IMR-90 (cell line): ENCODE measurements around the gene MND1. TPM values are rescaled to one million over a fixed set of nuclear protein-coding genes. Genes with fewer than 3 reads are reported as not detected.

Source experiments
- ATAC-seq: fragments of 200-7000 bp; cut with Tn5 transposase; 2 replicates; pipeline ENCODE4 v1.9.1; 2020; ENCODE audit warnings: low read depth, mild to moderate bottlenecking, moderate library complexity
- BruUV-seq: library from RNA; stranded (reverse); fragments of 400-500 nt; replicated peaks from 2 replicates; lab custom pipeline; 2021; lab: Mats Ljungman, UMichigan
- CTCF ChIA-PET: fragments of 300-600 bp; formaldehyde crosslinking; extraction: SDS; loops from one replicate; lab custom pipeline; 2021; ENCODE audit warnings: antibody characterized with exemption; lab: Yijun Ruan, JAX
- POLR2A ChIA-PET: fragments of 300-600 bp; sonication (Branson Sonifier 250); formaldehyde crosslinking; loops from one replicate; lab custom pipeline; 2022; ENCODE audit warnings: antibody characterized with exemption; ENCODE audit not compliant: unreplicated experiment; lab: Charles Lee
- DNase-seq: peaks from one replicate; pipeline ENCODE4 v3.0.0; 2013
- H2AFZ ChIP-seq: replicated peaks from 2 replicates; pipeline ENCODE3; 2013; ENCODE audit warnings: low read length, mild to moderate bottlenecking; ENCODE audit not compliant: poor library complexity
- H2AK5ac ChIP-seq: 2 replicates; pipeline ENCODE4 v1.6.1; 2013; ENCODE audit warnings: low read depth, low read length, inconsistent platforms
- H2AK9ac ChIP-seq: replicated peaks from 2 replicates; pipeline ENCODE3; 2013; ENCODE audit warnings: mild to moderate bottlenecking, low read depth, low read length, moderate library complexity; ENCODE audit not compliant: poor library complexity
- H2BK120ac ChIP-seq: 2 replicates; pipeline ENCODE4 v1.6.1; 2013; ENCODE audit warnings: low read depth, low read length, inconsistent platforms
- H2BK15ac ChIP-seq: 3 replicates; pipeline ENCODE4 v1.6.1; 2013; ENCODE audit warnings: low read depth, low read length, inconsistent platforms
- H2BK20ac ChIP-seq: 2 replicates; pipeline ENCODE4 v1.6.1; 2013; ENCODE audit warnings: low read depth, mild to moderate bottlenecking, inconsistent platforms, low read length, moderate library complexity
- H2BK5ac ChIP-seq: 2 replicates; pipeline ENCODE4 v1.6.1; 2013; ENCODE audit warnings: mild to moderate bottlenecking, low read depth, low read length, inconsistent platforms; ENCODE audit not compliant: poor library complexity, severe bottlenecking
- H3K14ac ChIP-seq: replicated peaks from 2 replicates; pipeline ENCODE4 v1.6.1; 2013; ENCODE audit warnings: low read depth, low read length, inconsistent platforms
- H3K18ac ChIP-seq: 2 replicates; pipeline ENCODE4 v1.6.1; 2013; ENCODE audit warnings: low read depth, low read length, control low read depth
- H3K23ac ChIP-seq: 2 replicates; pipeline ENCODE4 v1.6.1; 2013; ENCODE audit warnings: low read depth, low read length, inconsistent platforms
- H3K27ac ChIP-seq: 2 replicates; pipeline ENCODE4 v1.5.1; 2013; ENCODE audit warnings: mild to moderate bottlenecking, control low read depth, low read length; ENCODE audit not compliant: insufficient read depth
- H3K27me3 ChIP-seq: 2 replicates; pipeline ENCODE4 v1.6.1; 2013; ENCODE audit warnings: low read length; ENCODE audit not compliant: control insufficient read depth, insufficient read depth
- H3K36me3 ChIP-seq: 2 replicates; pipeline ENCODE4 v1.6.1; 2013; ENCODE audit warnings: low read length, mixed read lengths; ENCODE audit not compliant: control insufficient read depth, insufficient read depth
- H3K4ac ChIP-seq: 2 replicates; pipeline ENCODE4 v1.6.1; 2013; ENCODE audit warnings: low read depth, low read length, inconsistent platforms
- H3K4me1 ChIP-seq: 2 replicates; pipeline ENCODE4 v1.6.1; 2013; ENCODE audit warnings: low read length, mixed read lengths; ENCODE audit not compliant: control insufficient read depth, insufficient read depth
- H3K4me2 ChIP-seq: 2 replicates; pipeline ENCODE4 v1.6.1; 2013; ENCODE audit warnings: low read depth, mild to moderate bottlenecking, control low read depth, low read length, moderate library complexity
- H3K4me3 ChIP-seq: 2 replicates; pipeline ENCODE4 v1.5.1; 2013; ENCODE audit warnings: low read depth, mild to moderate bottlenecking, control low read depth, low read length, moderate library complexity; ENCODE audit not compliant: insufficient read depth
- H3K56ac ChIP-seq: 2 replicates; pipeline ENCODE4 v1.6.1; 2013; ENCODE audit warnings: low read length, inconsistent platforms; ENCODE audit not compliant: insufficient read depth; ENCODE audit errors: extremely low read depth
- H3K79me1 ChIP-seq, 2 experiments: 2 replicates each; pipeline ENCODE4 v1.6.1; 2013; ENCODE audit warnings: low read length in 2 of 2, inconsistent platforms in 1 of 2, low read depth in 1 of 2
- H3K9ac ChIP-seq: 2 replicates; pipeline ENCODE4 v1.6.1; 2013; ENCODE audit warnings: low read depth, low read length, control low read depth
- H3K9me1 ChIP-seq: 2 replicates; pipeline ENCODE4 v1.6.1; 2013; ENCODE audit warnings: low read length, inconsistent platforms; ENCODE audit not compliant: insufficient read depth
- H3K9me3 ChIP-seq: 2 replicates; pipeline ENCODE4 v1.6.1; 2013; ENCODE audit warnings: low read length; ENCODE audit not compliant: control insufficient read depth, insufficient read depth
- H4K20me1 ChIP-seq: 2 replicates; pipeline ENCODE4 v1.6.1; 2013; ENCODE audit warnings: low read length, inconsistent platforms; ENCODE audit not compliant: insufficient read depth
- H4K5ac ChIP-seq: 2 replicates; pipeline ENCODE4 v1.6.1; 2013; ENCODE audit warnings: mild to moderate bottlenecking, low read depth, low read length, control low read depth
- H4K8ac ChIP-seq, 2 experiments: 2 replicates each; pipeline ENCODE4 v1.6.1; 2013; ENCODE audit warnings: low read depth in 2 of 2, low read length in 2 of 2, control low read depth in 1 of 2, inconsistent platforms in 1 of 2
- H4K91ac ChIP-seq: 2 replicates; pipeline ENCODE4 v1.6.1; 2013; ENCODE audit warnings: low read depth, low read length, inconsistent platforms; ENCODE audit not compliant: insufficient read depth
- CHD1 ChIP-seq: IDR thresholded peaks from 2 replicates; pipeline ENCODE4 v1.6.1; 2012; ENCODE audit warnings: low read depth, low read length, improper control_type of control experiment
- NFE2L2 ChIP-seq: fragments of 150-350 bp; IDR thresholded peaks from 2 replicates; pipeline ENCODE4 v1.6.1; 2016; ENCODE audit warnings: low read depth, mild to moderate bottlenecking, low read length
- RAD21 ChIP-seq: IDR thresholded peaks from 2 replicates; pipeline ENCODE4 v1.6.1; 2012; ENCODE audit warnings: low read length, improper control_type of control experiment
- RFX5 ChIP-seq: IDR thresholded peaks from 2 replicates; pipeline ENCODE4 v1.8.0; 2012; ENCODE audit warnings: low read depth, mild to moderate bottlenecking, low read length, moderate library complexity
- dilution Hi-C: fragments of 300-500 bp; cut with HindIII; formaldehyde crosslinking; loops from one replicate; pipeline ENCODE4 v1.14.3; 2018; ENCODE audit warnings: low sequenced_read_pairs; ENCODE audit not compliant: unreplicated experiment
- in situ Hi-C: fragments of 300-500 bp; cut with MboI; formaldehyde crosslinking; loops from 3 replicates; pipeline ENCODE4 v1.14.3; 2019; ENCODE audit warnings: low sequenced_read_pairs, inconsistent platforms, mixed read lengths
- intact Hi-C: fragments of 100-400 bp; cut with micrococcal nuclease; formaldehyde crosslinking; loops from 2 replicates; pipeline ENCODE4 v1.10.0; 2022
- polyA plus RNA-seq, 3 experiments: library from polyadenylated mRNA; depleted of rRNA; stranded (reverse); fragments of >200 nt; gene quantifications; 2 replicates each; pipeline ENCODE4 v1.2.3, GENCODE V29; 2012; ENCODE audit warnings: low replicate concordance in 1 of 3
- total RNA-seq: library from RNA; depleted of rRNA; stranded (reverse); fragments of >200 nt; gene quantifications from 2 replicates; pipeline ENCODE4 v1.2.3, GENCODE V29; 2012

MND1 gene
- total and polyA plus RNA-seq, 2 of the 4 experiments (the other 2 are of a cell fraction): 0.36 to 3.5 TPM

DNA sequence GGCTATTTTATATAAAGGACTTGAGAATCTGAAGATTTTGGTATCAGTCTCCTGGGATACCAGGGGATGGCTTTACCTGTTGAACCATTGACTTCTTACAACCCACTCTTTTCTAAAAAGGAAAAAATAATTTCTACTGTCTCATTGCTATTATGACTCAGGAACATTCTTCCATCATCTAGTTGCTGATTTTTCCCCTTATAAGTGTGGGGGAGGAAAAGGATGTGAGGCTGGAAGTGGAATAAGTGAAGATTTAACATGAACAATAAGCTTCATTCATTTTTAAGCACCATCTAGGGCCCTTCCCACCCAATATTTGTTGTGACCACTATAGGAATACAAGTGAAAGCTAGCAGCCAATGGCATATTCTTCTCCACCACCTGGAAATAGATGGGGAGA lies 10.6 kb upstream of the MND1 start:
- CTCF ChIA-PET: interaction anchor here (0.9 kb wide), 1 partner anchor 96 kb away, joined by 3 read pairs; no protein-coding TSS in a partner anchor
- H2AFZ ChIP-seq: no peak overlapping the region
- H4K8ac ChIP-seq: peak overlapping the region in 1 of 2 experiments; percentile 5; a peak in 1 of 4 replicates
- H2BK15ac ChIP-seq: no peak overlapping the region
- ATAC-seq: no peak; the same call in 1 of the 2 replicates
- H3K4ac ChIP-seq: no peak overlapping the region
- no peaks in the 10 kb centered on the region for H3K27me3 ChIP-seq
- H2BK20ac ChIP-seq: no peak overlapping the region; the same call in 1 of the 2 replicates
- H4K20me1 ChIP-seq: no peaks in the 10 kb centered on the region
- intact Hi-C loops (no loop called here), dilution Hi-C loops (no loop called here), in situ Hi-C loops (no loop called here)
- no peak overlapping the region for H3K23ac ChIP-seq
- no peak overlapping the region for H3K27ac ChIP-seq
- no peak overlapping the region for H3K56ac ChIP-seq
- H3K9me3 ChIP-seq: no peaks in the 10 kb centered on the region
- no peak overlapping the region; the same call in 1 of the 2 replicates for H3K4me2 ChIP-seq
- no peak overlapping the region for H3K14ac ChIP-seq
- no peak overlapping the region for H4K91ac ChIP-seq
- H2BK5ac ChIP-seq: peak overlapping the region; percentile 23
- no peak overlapping the region for H2AK9ac ChIP-seq
- H3K36me3 ChIP-seq: peaks cover 3% of the 10 kb centered on the region
- peaks cover 2% of the 10 kb centered on the region; the same call in 1 of the 2 replicates for H3K4me1 ChIP-seq
- no peak overlapping the region for H3K9ac ChIP-seq
- BruUV-seq: no TSS peak
- no peak overlapping the region for H3K4me3 ChIP-seq
- POLR2A ChIA-PET: no interaction called here
- no peak overlapping the region for H2AK5ac ChIP-seq
- no peak overlapping the region for H4K5ac ChIP-seq
- TF ChIP-seq CHD1 (no peak), RFX5 (no peak), RAD21 (no peak), NFE2L2 (no peak)
- H2BK120ac ChIP-seq: no peak overlapping the region
- peak overlapping the region; percentile 39; the same call in 1 of the 2 replicates for H3K18ac ChIP-seq
- H3K79me1 ChIP-seq: no peaks in the 10 kb centered on the region
- no peaks in the 10 kb centered on the region; the same call in 1 of the 2 replicates for H3K9me1 ChIP-seq
- peak; percentile 36 for DNase-seq
